Cardiac septum (tissue), 1 donor: Measurements from ENCODE around the gene RBBP9. TPM values are rescaled to one million over a fixed set of nuclear protein-coding genes. Genes with fewer than 3 reads are reported as not detected.

Experiments used
- microRNA-seq: library from miRNA; unstranded; fragments of <30 nt; microRNA quantifications from one replicate; pipeline ENCODE4 v1.2.0, GENCODE V29; 2020
- total RNA-seq: library from RNA; stranded (reverse); fragmentation: NEBNext Ultra II Directional; extraction: Animal tissue kit (Norgen Biotek cat#: 25700); gene quantifications from one replicate; pipeline ENCODE4 v1.2.1, GENCODE V29; 2021
- donor health status: DM: no; HTN: no; CAD: no.

RBBP9 gene
- total RNA-seq, 1 donor from 2014 or later, result 6.8 TPM

Small RNAs within 50 kb of the gene (microRNA-seq; reads per million reads assigned to microRNA genes)
- not detected for gene MIR3192

Other genes with a start within 250 kb of the RBBP9 start
- 6.0 TPM for gene ZNF133, start 208.7 kb downstream of the RBBP9 start, total RNA-seq
- gene DZANK1, start 30.2 kb downstream of the RBBP9 start, total RNA-seq, result 0.38 TPM
- gene POLR3F, start 29.8 kb downstream of the RBBP9 start, total RNA-seq, result 7.2 TPM
- 15.4 TPM for gene SEC23B, start 10.7 kb upstream of the RBBP9 start, total RNA-seq
- gene SMIM26, start 70.2 kb upstream of the RBBP9 start, total RNA-seq, result 84.4 TPM
- 14.3 TPM for gene DTD1, start 90.8 kb upstream of the RBBP9 start, total RNA-seq